ENCODE measurements around the gene FURIN.
"Not testable (repeated sequence)": the region's sequence is repeated elsewhere in the genome, so short reads cannot be mapped to it uniquely, and the experiment has no call there.

Gene FURIN

DNA sequence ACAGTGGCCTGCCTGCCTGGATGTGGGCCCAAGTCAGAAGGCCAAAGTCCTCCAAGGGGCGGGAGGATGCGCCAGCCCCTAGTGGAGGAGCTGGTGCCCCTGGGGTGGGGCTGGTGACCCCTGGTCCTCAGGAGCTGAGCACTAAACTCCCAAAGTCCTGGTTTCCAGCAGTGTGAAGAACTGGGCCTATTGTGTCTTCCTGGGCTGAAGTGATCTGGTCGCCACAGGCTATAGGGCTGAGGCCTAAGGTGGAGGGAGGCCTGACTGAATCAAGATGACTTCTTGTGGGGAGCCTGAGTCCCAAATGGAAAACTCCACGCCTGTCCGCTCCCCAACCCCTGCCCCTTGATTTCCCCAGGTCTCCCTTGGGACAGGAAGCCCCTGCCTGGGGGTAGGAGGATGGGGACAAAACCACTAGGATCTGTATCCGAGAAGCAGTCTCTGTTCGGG, 15.2 kb downstream of the FURIN start:
- no peak for DNase-seq (ENCODE audit: low read depth)

DNA sequence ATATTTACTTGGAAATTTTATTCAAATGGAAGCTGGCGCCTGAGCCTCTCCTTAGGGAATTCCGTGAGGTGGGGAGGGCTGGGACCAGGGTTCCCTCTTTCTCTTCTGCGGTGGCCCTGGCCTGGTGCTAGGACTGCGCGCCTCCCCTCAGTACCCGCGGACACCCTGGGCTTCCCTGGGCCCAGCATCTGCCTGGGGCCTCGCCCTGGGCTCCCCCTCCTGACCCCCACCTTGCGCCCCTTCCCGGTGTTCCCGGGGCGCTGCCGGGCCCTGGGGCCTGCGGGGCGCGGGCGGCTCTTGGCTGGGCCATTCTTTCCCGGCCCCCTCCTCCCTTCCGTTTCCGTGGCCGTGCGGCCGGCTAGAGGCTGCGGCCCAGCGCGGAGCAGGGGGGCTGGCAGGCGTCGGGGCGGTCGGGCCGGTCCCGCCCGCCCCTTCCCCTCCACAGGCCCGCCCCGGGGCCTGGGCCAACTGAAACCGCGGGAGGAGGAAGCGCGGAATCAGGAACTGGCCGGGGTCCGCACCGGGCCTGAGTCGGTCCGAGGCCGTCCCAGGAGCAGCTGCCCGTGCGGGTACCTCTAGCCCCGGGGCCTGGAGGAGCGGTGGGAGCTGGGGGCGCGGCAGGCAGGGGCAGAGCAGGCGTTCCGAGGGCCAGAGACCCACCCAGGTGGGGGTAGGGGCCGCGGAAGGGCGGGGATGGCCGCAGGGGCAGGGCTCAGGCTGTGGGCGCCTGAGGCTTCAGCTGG, 15.8 kb downstream of the FURIN start, which contains the start of gene FES:
Gene FES (plus strand): TSS at position 529 of the 743 bp plus-strand sequence. CDS start 542 bp downstream, outside the sequence.
- DNase-seq (ENCODE audit: low read depth) = peak; percentile 83

DNA sequence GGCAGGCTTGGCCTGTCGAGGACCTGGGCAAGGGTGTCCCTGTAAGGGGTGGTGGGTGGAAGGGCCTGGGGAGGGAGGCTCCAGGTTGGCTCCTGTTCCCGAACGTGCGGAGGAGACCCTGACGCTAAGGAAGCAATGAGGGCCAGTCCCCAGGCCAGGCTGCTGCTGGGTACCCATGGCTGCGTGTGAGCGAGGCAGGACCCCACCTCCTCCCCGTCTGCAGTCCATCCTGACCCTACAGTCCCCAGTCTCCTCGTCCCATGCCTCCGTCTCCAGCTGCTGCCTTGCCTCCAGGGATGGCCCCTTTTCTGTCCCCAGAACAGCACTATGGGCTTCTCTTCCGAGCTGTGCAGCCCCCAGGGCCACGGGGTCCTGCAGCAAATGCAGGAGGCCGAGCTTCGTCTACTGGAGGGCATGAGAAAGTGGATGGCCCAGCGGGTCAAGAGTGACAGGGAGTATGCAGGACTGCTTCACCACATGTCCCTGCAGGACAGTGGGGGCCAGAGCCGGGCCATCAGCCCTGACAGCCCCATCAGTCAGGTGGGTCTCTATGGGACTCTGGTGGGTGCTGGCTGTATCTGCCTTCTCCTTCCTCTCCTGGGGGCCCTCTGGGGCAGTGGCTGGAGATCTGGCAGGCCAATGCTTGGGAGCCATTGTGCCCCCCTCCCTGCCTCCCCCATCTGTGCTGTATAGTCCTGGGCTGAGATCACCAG, 16.5 kb downstream of the FURIN start:
- no peak for DNase-seq (ENCODE audit: low read depth)

- no peak for DNase-seq (ENCODE audit: low read depth)
Measured at GRCh38 chr15:90885432-90886290, 17.3 kb downstream of the FURIN start.

GRCh38 chr15:90886291-90886614, 17.9 kb downstream of the FURIN start:
- no peak for DNase-seq (ENCODE audit: low read depth)

DNA sequence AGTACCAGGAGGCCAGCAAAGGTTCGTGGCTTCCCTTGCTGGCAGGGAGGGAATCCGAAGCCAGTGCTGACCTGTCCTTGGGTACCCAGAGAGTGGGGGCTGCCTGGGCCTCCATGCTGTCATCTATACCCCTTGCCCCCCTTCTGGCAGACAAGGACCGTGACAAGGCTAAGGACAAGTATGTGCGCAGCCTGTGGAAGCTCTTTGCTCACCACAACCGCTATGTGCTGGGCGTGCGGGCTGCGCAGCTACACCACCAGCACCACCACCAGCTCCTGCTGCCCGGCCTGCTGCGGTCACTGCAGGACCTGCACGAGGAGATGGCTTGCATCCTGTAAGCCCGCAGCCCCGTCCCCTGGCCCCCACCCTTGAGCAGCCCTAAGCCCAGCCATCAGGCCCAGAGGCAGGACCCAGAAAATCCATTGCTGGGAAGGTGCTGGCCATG, 18.7 kb downstream of the FURIN start:
- no peak for DNase-seq (ENCODE audit: low read depth)

DNA sequence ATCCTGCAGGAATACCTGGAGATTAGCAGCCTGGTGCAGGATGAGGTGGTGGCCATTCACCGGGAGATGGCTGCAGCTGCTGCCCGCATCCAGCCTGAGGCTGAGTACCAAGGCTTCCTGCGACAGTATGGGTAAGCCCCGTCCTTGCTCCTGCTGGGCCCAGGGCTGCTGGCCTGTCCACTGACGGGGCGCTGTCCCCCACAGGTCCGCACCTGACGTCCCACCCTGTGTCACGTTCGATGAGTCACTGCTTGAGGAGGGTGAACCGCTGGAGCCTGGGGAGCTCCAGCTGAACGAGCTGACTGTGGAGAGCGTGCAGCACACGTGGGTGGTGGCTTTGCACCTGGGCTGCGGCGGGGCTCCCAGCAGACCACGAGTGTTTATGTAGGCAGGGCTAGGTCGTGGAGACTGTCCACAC, 20.9 kb downstream of the FURIN start:
- DNase-seq (ENCODE audit: low read depth) = no peak

GRCh38 chr15:90889736-90890456, 21.5 kb downstream of the FURIN start:
- DNase-seq (ENCODE audit: low read depth) = no peak

DNA sequence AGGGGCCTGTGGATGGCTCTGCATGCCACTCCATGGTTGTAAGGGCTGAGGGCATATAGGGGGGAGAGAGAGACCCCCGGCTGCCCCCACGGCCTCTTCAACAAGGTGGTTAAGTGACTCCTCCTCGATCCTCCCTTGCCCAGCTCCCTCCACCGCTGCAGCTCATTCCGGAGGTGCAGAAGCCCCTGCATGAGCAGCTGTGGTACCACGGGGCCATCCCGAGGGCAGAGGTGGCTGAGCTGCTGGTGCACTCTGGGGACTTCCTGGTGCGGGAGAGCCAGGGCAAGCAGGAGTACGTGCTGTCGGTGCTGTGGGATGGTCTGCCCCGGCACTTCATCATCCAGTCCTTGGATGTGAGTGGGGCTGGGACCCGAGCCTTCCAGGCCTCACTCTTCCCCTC, 22.5 kb downstream of the FURIN start:
- no peak for DNase-seq (ENCODE audit: low read depth)

DNA sequence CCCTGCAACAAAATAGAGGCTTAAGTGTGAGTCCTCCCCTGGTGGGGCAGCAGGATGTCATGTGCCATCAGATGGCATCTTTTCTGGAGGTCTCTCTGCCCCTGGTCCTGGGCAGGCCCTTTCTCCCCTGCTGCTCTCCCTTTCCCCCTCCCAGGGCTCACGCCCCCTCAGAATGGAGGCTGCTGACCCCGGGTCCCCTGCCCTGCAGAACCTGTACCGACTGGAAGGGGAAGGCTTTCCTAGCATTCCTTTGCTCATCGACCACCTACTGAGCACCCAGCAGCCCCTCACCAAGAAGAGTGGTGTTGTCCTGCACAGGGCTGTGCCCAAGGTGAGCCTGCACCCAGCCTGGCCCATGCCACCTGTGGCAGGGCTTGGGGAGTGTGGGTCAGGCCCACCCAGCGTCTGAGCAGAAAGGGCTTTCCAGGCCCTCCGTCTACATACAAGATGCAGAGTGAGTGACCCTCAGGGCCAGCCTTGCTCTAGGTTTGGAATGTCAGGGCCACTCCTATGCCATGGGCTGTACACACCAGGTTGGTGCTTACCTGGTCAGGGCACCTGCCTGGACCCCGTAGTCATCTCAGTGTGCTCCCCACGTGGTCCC, 23.1 kb downstream of the FURIN start:
- no peak for DNase-seq (ENCODE audit: low read depth)

DNA sequence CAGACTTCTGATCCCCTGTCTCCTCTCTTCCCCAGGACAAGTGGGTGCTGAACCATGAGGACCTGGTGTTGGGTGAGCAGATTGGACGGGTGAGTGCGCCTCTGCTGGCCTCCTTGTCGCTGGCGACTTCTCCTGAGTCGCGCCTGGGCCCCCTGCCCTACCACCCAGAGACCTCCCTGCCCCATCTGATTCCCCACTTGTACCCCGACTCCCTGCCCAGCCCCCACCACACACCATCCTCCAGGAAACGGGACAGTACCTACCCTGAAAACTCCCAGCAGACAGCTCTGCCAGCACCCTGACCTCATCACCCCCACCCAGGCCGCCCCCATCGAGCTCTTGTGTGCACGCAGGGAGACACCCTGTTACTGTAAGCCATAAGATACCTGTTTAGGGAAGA, 23.6 kb downstream of the FURIN start:
- DNase-seq (ENCODE audit: low read depth) = no peak

GRCh38 chr15:90892498-90893174, 24.2 kb downstream of the FURIN start:
- DNase-seq (ENCODE audit: low read depth) = no peak

DNA sequence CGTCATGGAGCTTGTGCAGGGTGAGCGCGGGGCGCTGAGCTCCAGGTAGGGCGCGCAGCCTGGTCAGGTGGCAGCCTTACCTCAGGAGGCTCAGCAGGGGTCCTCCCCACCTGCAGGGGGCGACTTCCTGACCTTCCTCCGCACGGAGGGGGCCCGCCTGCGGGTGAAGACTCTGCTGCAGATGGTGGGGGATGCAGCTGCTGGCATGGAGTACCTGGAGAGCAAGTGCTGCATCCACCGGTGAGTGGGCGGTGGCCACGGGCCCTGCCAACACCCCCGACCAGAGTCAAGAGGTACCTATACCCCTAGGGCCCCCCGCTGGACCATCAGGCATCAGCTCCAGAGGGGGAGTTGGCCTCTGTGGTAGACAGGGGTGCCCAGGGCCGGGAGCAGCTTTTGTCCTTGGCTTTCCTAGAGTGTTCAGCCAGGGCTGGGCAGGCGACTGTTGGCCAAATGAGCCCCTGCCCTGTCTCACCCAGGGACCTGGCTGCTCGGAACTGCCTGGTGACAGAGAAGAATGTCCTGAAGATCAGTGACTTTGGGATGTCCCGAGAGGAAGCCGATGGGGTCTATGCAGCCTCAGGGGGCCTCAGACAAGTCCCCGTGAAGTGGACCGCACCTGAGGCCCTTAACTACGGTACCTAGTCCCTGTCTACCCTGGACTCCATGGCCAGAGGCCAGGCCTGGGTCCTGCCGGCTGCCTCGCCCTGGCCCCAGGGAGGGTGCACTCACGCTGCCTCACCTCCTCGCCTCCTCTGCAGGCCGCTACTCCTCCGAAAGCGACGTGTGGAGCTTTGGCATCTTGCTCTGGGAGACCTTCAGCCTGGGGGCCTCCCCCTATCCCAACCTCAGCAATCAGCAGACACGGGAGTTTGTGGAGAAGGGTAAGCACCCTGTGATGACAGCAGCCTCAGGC, 25.0 kb downstream of the FURIN start:
- no peak for DNase-seq (ENCODE audit: low read depth)

DNA sequence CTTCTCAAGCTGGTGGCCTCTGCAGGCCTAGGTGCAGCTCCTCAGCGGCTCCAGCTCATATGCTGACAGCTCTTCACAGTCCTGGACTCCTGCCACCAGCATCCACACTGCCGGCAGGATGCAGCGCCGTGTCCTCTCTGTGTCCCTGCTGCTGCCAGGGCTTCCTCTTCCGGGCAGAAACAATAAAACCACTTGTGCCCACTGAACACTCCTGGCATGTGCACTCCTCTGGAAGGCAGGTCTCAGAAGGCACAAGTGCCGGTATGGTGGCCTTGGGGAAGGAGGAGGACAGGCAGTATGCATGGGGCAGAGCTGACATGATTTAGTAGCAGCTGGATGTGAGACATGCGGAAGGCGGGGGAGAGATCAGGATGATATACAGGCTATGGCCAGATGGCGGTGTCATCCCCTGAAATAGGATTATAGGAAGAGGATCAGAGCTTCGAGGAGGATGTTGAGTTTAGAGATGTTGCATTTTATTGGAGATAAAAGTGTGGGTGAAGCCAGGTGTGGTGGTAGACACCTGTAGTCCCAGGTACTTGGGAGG, 27.3 kb downstream of the FURIN start:
- no peak for DNase-seq (ENCODE audit: low read depth)

GRCh38 chr15:90897131-90897655, 28.8 kb downstream of the FURIN start:
- not testable (repeated sequence) for DNase-seq (ENCODE audit: low read depth)

DNA sequence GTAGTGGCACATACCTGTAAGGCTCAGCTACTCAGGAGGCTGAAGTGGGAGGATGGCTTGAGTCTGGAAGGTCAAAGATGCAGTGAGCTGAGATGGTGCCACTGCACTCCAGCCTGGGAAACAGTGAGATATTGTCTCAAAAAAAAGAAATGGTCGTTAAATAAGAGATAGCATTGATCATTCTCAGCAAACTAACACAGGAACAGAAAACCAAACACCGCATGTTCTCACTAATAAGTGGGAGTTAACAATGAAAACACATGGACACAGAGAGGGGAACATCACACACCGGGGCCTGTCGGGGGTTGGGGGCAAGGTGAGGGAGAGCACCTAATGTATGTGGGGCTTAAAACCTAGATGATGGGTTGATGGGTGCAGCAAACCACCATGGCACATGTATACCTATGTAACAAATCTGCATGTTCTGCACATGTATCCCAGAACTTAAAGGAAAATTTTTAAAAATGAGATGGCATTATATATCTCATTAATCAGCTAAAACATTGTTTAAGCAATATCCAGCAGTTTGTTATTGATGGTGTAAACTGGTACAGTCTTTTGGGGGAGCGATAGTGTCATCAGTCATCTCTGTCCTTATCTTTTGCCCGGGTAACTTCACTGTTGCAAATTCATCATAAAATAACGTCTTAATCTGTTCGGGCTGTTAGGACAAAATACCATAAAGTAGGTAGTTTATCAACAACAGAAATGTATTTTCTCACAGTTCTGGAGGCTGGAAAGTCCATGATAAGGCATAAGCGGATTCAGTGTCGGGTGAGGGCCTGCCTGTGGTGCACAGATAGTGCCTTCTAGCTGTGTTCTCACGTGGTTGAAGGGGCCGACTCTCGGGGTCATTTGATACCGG, 33.0 kb downstream of the FURIN start:
- DNase-seq (ENCODE audit: low read depth) = peak; percentile 96

DNA sequence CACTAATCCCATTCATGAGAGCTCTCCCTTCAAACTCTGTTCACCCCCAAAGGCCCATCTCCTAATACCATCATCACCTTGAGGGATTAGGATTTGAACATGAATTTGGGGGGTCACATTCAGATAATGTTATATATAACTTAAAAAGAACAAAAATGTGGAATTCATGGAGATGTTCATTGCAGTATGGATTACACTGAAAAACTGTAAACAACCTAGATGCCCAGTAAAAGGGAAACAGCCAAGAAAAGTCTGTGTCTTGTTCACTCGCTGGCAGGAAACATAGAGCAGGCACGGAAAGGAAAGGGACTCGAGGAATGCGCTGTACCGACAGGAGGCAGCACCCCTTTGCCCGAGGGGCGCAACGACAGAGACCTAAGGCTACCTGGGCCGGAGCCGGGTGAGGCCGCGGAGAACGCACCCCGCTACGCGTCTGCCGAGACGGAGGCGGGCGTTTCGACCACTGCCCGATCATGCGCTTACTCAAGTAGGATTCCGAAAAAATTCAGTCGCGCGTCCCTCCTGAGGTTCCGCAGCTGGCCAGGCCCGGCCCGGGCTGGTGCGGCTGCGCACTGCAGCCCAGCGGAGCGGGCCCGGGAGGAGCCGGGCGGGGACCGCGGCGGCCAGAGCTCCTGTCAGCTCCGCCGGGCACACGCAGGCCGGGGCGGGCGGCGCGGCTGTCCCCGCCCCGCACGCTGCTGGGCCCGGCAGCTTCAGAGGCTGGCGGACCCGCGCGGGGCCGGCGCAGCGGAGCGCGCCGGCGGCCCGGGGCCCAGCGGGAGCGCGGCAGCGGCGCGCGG, 33.9 kb downstream of the FURIN start:
- DNase-seq (ENCODE audit: low read depth) = peak; percentile 64

Data from CMK (cell line).